Heart right ventricle (tissue), 16 donors: Measurements from ENCODE around the gene DNAJC16. TPM values are rescaled to one million over a fixed set of nuclear protein-coding genes. Genes with fewer than 3 reads are reported as not detected.

Experiments
- ATAC-seq, 8 donors: fragments of 200-7000 bp; cut with Tn5 transposase; one replicate each; pipeline ENCODE4 v1.9.1; 2020; ENCODE audit warnings: mild to moderate bottlenecking in 8 of 8, moderate library complexity in 8 of 8, moderate number of reproducible peaks in 1 of 8
- DNase-seq, 2 donors: peaks; one replicate each; pipeline ENCODE4 v3.0.0-alpha.2; 2020
- H3K27ac ChIP-seq, 10 donors: fragments of 200-600 bp; sonication (generic) in 2 of 10; one replicate each; pipeline versions ENCODE4 v1.5.0 to v1.8.0; 2020 to 2022; ENCODE audit warnings: mild to moderate bottlenecking in 3 of 10
- H3K27me3 ChIP-seq, 7 donors: fragments of 200-600 bp; one replicate each; pipeline ENCODE4 v1.8.0; 2021 to 2022; ENCODE audit warnings: mild to moderate bottlenecking in 2 of 7
- H3K36me3 ChIP-seq, 9 donors: fragments of 200-600 bp; sonication (generic) in 1 of 9; one replicate each; pipeline versions ENCODE4 v1.5.0 to v1.8.0; 2020 to 2022; ENCODE audit warnings: mild to moderate bottlenecking in 2 of 9
- H3K4me1 ChIP-seq, 9 donors: fragments of 200-600 bp; sonication (generic) in 1 of 9; one replicate each; pipeline versions ENCODE4 v1.5.0 to v1.8.0; 2020 to 2022; ENCODE audit warnings: mild to moderate bottlenecking in 4 of 9
- H3K4me3 ChIP-seq, 10 donors: fragments of 200-600 bp; sonication (generic) in 2 of 10; one replicate each; pipeline versions ENCODE4 v1.5.0 to v1.8.0; 2020 to 2022; ENCODE audit warnings: mild to moderate bottlenecking in 7 of 10, moderate library complexity in 2 of 10
- H3K9me3 ChIP-seq, 11 donors: fragments of 200-600 bp in 10 of 11; sonication (generic) in 2 of 11; one replicate each; pipeline versions ENCODE4 v1.5.0 to v1.8.0; 2013 to 2022; ENCODE audit warnings: mild to moderate bottlenecking in 2 of 11, control low read depth in 1 of 11, moderate library complexity in 1 of 11
- CTCF ChIP-seq, 9 donors: fragments of 200-600 bp; sonication (generic) in 2 of 9; IDR thresholded peaks; one replicate each; pipeline versions ENCODE4 v1.5.0 to v1.8.0; 2021 to 2022; ENCODE audit warnings: antibody characterized with exemption in 9 of 9, mild to moderate bottlenecking in 5 of 9, moderate library complexity in 1 of 9
- WGBS, 2 donors: extraction: QIAGEN DNeasy Blood & Tissue Kit; methylation state at CpG; one replicate each; pipeline ENCODE4 v1.1.7; 2013; ENCODE audit warnings: inconsistent platforms in 1 of 2; 5-methylcytosine and 5-hydroxymethylcytosine counted together
- intact Hi-C, 10 donors: fragments of 100-400 bp; cut with DNase I; formaldehyde crosslinking; loops; one replicate each; pipeline versions ENCODE4 v1.11.1 to v1.14.2; 2022
- polyA plus RNA-seq, 2 donors: library from polyadenylated mRNA; stranded (reverse); fragments of 200-250 nt; gene quantifications; one replicate each; pipeline ENCODE4 v1.2.3, GENCODE V29; 2013
- total RNA-seq, 10 donors: library from RNA; stranded (reverse); fragmentation: NEBNext Ultra II Directional in 3 of 10; extraction: Animal tissue kit (Norgen Biotek cat#: 25700) in 3 of 10; gene quantifications; one replicate each; pipeline versions ENCODE4 v1.2.1 to v1.2.4, GENCODE V29; 2021 to 2023
- donor health status: Arrhythmogenic right ventricular cardiomyopathy.
- donor health status: ischemic (EF 13 %, LVEDD 7.1; RV severe dilation, severe dysfunction).
- donor health status: healthy with polysubstance abuse.
- donor health status: DM: no; HTN: yes; CAD: no.
- donor health status: DM: no; HTN: no; CAD: no.
- donor health status: ischemic (EF 25% LVEDD 6.9; RV normal size, moderate dysfunction).
- donor health status: ischemic (EF 25% LVEDD 5.7; RV mildly dilated, moderate dysfunction).
- donor health status: healthy.
- donor health status: DM: yes; HTN: yes; CAD: no.
- donor health status: Ischemic cardiomyopathy.
- donor health status: ischemic (EF 35%, LVEDD 5.7; RV mildly dilated, moderate dysfunction).
- donor health status: nonischemic (EF 11% LVEDD 7.7; RV severe dilation, severe dysfunction).
- donor health status: DM: yes; HTN: yes; CAD: no.
- donor health status: PGD.
- donor health status: ischemic (EF 29% LVEDD 5.4; RV normal size, mild dysfunction).
- donor health status: nonischemic (EF 23%, LVEDD 6.1; RV moderate dilation, normal function).

The DNAJC16 gene
- total and polyA plus RNA-seq, 12 donors: 4.7 to 22.8 (median 18.3) TPM

DNA sequence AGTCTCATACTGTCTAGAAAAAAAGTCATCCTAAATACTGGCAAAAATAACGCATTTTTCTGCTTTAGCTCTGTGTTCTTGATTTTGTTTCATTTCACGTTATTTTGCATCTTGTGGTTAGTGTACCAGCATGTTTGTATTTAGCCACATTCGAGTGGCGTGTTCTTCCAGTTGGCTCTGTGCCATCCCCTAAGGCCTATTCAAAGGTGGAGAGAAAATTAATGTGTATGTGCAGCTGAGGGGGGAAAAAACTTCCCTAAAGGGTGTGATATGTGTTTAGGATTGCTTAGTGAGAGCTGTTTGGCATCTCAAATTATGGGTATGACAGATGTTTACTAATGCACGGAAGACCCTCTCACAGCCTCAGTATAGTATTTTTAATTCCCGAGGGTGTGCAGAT lies 12.1 kb downstream of the DNAJC16 start:
- no peaks in the 10 kb centered on the region for H3K9me3 ChIP-seq
- 67 to 77% methylated on average over 6 of the region's 6 CpGs for WGBS, 2 donors
- H3K36me3 ChIP-seq: peaks cover 0 to 100% (median 47%) of the 10 kb centered on the region in 9 donors
- no peak for TF ChIP-seq CTCF (IDR thresholded peaks at IDR 0.05)
- intact Hi-C loops: no loop called here
- H3K4me1 ChIP-seq: no peaks in the 10 kb centered on the region
- no peak for DNase-seq
- no peak overlapping the region for H3K4me3 ChIP-seq
- H3K27me3 ChIP-seq: no peaks in the 10 kb centered on the region
- H3K27ac ChIP-seq: no peak overlapping the region
- no peak for ATAC-seq

DNA sequence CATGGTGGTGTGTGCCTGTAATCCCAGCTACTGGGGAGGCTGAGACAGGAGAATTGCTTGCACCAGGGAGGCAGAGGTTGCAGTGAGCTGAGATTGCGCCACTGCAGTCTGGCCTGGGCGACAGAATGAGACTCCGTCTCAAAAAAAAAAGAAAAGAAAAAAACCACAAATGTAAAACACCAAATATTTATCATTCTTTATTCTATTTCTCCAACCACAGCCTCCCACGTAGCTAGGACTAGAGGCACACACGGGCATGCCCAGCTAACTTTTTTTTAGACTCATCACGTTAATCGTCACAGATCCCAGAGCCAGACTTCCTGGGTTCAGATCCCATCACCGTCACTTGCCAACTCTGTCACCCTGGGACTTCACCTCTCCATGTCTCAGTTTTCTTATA lies 13.5 kb downstream of the DNAJC16 start:
- no peak for TF ChIP-seq CTCF (IDR thresholded peaks at IDR 0.05)
- intact Hi-C loops: no loop called here
- DNase-seq (no peak), ATAC-seq (no peak)
- peaks cover 0 to 100% (median 48%) of the 10 kb centered on the region in 9 donors for H3K36me3 ChIP-seq
- WGBS, 2 donors: 96 to 97% methylated on average over 8 of the region's 8 CpGs
- no peak overlapping the region for H3K27ac ChIP-seq
- no peaks in the 10 kb centered on the region for H3K27me3 ChIP-seq
- no peaks in the 10 kb centered on the region for H3K4me1 ChIP-seq
- no peaks in the 10 kb centered on the region for H3K9me3 ChIP-seq
- no peak overlapping the region for H3K4me3 ChIP-seq

- intact Hi-C loops: no loop called here
- Histone ChIP-seq H3K36me3 (peaks cover 0 to 100% (median 50%) of the 10 kb centered on the region in 9 donors), H3K9me3 (no peaks in the 10 kb centered on the region), H3K4me1 (no peaks in the 10 kb centered on the region), H3K27ac (no peak overlapping the region), H3K4me3 (no peak overlapping the region), H3K27me3 (no peaks in the 10 kb centered on the region)
- no peak for DNase-seq
- no peak for ATAC-seq
- 73 to 96% methylated on average over 4 of the region's 4 CpGs for WGBS, 2 donors
- TF ChIP-seq CTCF (IDR thresholded peaks at IDR 0.05): no peak
Measured at GRCh38 chr1:15541231-15541792, 14.7 kb downstream of the DNAJC16 start.

DNA sequence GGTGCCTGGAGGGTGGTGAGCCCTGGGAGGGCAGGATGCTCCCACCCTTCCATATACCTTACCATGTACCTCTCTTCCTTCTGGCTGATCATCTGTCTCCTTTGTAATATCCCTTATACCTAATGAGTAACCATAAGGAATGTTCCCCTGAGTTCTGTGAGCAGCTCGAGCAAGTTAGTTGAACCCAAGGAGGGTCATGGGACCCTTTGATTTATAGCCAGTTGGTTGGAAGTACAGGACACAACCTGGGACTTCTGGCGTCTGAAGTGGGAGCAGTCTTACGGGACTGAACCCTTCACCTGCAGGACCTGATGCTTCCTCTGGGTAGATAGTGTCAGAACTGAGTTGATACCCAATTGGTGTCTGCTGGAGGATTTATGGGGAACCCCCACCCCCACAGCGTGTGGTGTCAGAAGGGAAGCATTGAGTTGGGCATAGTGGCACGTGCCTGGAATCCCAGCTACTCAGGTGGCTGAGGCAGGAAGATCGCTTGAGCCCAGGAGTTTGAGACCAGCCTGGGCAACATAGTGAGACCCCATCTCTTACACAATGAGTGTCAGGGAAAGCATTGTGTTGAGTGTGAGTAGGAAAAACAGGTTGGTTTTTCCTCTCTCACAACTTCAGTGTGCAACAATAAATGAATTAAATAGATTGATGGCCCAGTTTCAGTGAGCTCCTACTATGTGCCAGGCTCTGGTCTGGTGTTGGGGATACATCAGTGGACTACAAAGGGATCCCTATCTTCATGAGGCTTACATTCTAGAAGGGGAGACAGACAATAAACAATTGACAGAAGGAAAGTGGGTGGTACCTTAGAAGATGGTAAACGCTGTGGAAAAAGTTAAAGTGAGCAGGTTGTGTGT lies 16.0 kb downstream of the DNAJC16 start:
- WGBS, 2 donors: 82 to 95% methylated on average over 7 of the region's 7 CpGs
- no peak for TF ChIP-seq CTCF (IDR thresholded peaks at IDR 0.05)

More for the DNA sequence above, 16.0 kb downstream of the DNAJC16 start:
- Histone ChIP-seq H3K9me3 (no peaks in the 10 kb centered on the region), H3K27me3 (no peaks in the 10 kb centered on the region), H3K4me3 (no peak overlapping the region), H3K4me1 (no peaks in the 10 kb centered on the region), H3K27ac (no peak overlapping the region), H3K36me3 (peaks cover 0 to 100% (median 52%) of the 10 kb centered on the region in 9 donors)
- DNase-seq: no peak
- ATAC-seq: no peak
- intact Hi-C loops: no loop called here
